ENCODE data around the gene MT1A.
"Not testable (repeated sequence)": the region's sequence is repeated elsewhere in the genome, so short reads cannot be mapped to it uniquely, and the experiment has no call there.

MT1A gene

DNA sequence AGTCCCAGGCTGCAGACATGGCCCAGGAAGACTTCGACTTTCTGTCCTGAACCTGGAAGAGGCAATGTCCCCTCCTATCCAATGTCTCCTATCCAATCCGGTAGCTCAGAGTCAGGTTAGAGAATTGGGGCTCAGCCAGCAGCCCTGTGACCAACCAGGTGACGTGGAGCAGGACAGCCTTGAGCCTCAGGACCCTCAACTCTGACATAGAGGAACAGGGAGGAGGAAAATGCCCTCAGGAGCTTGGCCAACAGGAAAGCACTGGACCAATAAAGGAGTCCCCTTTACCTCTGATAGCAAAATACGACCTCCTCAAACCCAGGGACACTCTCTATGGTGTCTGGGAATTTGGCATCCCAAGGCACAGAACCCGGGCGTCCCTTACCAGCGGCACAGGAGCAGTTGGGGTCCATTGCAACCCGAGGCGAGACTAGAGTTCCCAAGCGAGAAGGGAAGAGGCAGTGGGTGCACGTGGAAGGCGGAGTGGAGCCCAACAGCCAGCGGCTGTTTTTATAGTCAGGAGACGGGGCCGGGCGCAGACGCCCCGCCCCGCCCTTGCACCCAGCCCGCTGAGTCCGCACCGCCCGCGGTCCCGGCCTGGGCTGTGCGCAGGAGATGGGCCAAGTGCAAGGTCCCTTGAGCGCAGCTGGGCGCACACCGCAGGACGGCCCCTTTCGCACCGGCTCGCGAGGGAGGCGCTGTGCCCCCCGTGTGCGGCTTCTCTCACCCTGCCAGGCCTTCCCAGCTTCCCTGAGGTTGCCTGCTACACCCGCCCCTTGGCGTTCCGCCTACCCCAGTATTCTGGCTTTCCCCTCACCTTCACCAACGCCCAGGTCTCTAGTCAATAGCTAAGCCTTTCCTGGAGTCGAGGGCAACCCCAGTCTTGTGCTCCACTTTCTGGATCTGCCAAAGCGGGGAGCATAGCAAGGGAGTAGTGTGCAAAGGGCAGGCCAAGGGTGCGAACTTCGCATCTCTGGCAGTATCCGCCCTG, 29.4 kb downstream of the MT1A start, which contains the start of gene MT1G:
Gene MT1G (minus strand): TSS at position 485 of the 991 bp plus-strand sequence. CDS start 72 bp downstream, at position 413.
- TF ChIP-seq, protein P1, sequence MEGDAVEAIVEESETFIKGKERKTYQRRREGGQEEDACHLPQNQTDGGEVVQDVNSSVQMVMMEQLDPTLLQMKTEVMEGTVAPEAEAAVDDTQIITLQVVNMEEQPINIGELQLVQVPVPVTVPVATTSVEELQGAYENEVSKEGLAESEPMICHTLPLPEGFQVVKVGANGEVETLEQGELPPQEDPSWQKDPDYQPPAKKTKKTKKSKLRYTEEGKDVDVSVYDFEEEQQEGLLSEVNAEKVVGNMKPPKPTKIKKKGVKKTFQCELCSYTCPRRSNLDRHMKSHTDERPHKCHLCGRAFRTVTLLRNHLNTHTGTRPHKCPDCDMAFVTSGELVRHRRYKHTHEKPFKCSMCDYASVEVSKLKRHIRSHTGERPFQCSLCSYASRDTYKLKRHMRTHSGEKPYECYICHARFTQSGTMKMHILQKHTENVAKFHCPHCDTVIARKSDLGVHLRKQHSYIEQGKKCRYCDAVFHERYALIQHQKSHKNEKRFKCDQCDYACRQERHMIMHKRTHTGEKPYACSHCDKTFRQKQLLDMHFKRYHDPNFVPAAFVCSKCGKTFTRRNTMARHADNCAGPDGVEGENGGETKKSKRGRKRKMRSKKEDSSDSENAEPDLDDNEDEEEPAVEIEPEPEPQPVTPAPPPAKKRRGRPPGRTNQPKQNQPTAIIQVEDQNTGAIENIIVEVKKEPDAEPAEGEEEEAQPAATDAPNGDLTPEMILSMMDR (conservative IDR thresholded peaks at IDR 0.05), result no peak
- no peak for TF ChIP-seq ZFX (IDR thresholded peaks at IDR 0.05)
- H3K27ac ChIP-seq, result no peak within 1 kb of the TSS

- H3K27ac ChIP-seq, result no peak within 1 kb of the TSS
- TF ChIP-seq, protein P1 (conservative IDR thresholded peaks at IDR 0.05), result no peak
- no peak for TF ChIP-seq ZFX (IDR thresholded peaks at IDR 0.05)
Measured at GRCh38 chr16:56669005-56669839, 30.8 kb downstream of the MT1A start, which contains the start of gene MT1H. MT1H (plus strand) TSS chr16:56669814; CDS start chr16:56669885, 71 bp downstream.

GRCh38 chr16:56669840-56670619, 31.6 kb downstream of the MT1A start:
- TF ChIP-seq ZFX (IDR thresholded peaks at IDR 0.05), result no peak
- no peak overlapping the region for H3K27ac ChIP-seq

- TF ChIP-seq, protein P1 (conservative IDR thresholded peaks at IDR 0.05), result no peak
- no peak for TF ChIP-seq ZFX (IDR thresholded peaks at IDR 0.05)
Measured at GRCh38 chr16:56670620-56670934, 32.1 kb downstream of the MT1A start.

GRCh38 chr16:56671691-56672090, 33.2 kb downstream of the MT1A start:
- H3K27ac ChIP-seq, result not testable (repeated sequence)

More at GRCh38 chr16:56670620-56670934, 32.1 kb downstream of the MT1A start:
- no peak overlapping the region for H3K27ac ChIP-seq

DNA sequence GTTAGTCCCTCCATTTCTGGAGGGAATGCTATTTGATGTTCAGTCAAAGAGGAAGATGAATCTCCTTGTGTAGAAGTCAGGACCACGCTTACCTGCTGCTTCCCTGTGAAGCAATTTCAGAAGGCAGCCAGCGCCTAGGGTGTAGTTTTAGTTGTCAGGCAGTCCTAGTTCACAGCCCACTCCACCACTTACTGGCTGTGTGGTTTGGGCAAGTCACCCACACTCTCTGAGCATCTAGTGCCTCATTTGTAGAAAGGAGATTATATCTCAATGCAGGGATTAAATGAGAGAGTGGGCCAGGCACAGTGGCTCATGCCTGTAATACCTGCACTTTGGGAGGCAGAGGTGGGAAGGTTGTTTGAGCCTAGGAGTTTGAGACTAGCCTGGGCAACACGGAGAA, 33.7 kb downstream of the MT1A start:
- H3K27ac ChIP-seq, result not testable (repeated sequence)

GRCh38 chr16:56672761-56673536, 34.5 kb downstream of the MT1A start:
- H3K27ac ChIP-seq, result no peak overlapping the region
- TF ChIP-seq ZFX (IDR thresholded peaks at IDR 0.05), result no peak
- TF ChIP-seq, protein P1 (conservative IDR thresholded peaks at IDR 0.05), result no peak

DNA sequence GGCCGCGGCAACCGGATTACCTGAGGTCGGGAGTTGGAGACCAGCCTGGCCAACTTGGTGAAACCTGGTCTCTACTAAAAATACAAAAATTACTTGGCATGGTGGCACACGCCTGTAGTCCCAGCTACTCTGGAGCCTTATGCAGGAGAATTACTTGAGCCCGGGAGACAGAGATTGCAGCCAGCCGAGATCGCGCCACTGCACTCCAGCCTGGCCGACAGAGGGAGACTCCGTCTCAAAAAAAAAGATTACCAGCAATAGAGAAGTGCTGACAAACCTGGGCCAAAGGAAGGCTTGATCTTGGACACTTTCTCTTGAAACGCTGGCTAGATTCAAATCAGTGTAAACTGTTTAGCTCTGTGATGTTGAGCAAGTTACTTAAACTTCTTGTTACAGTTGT, 35.5 kb downstream of the MT1A start:
- no peak for TF ChIP-seq ZFX (IDR thresholded peaks at IDR 0.05)
- TF ChIP-seq, protein P1 (conservative IDR thresholded peaks at IDR 0.05), result peak; percentile 76
- H3K27ac ChIP-seq, result no peak overlapping the region

DNA sequence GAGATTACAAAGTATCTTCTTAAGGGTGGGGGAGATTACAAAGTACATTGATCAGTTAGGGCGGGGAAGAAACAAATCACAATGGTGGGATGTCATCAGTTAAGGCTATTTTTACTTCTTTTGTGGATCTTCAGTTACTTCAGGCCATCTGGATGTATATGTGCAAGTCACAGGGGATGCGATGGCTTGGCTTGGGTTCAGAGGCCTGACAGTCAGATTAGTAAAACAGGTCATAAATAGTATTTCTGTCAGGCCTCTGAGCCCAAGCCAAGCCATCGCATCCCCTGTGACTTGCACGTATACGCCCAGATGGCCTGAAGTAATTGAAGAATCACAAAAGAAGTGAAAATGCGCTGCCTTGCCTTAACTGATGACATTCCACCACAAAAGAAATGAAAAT, 36.1 kb downstream of the MT1A start:
- H3K27ac ChIP-seq, result not testable (repeated sequence)
